ENCODE results near the gene ZNF398.

Gene ZNF398

DNA sequence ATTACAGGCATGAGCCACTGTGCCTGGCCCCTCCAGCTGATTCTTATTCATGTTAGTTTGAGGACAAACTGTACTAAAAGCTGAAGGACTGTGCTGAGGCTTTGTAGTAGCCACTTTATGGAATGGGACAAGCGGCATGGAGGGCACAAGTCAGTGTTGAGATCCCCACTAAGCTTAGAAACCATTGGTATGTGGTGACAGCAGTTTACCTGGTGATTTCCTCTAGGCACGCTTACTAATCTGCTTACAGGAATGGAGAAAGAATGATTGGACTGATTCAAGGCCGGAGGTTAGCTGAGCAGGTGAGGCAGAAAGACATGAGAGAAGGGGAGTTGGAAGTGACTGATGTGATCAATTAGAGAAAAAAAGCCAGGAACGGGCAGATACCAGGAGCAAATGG lies 3.7 kb downstream of the ZNF398 start:
- H3K4me3 ChIP-seq (ENCODE audit: low read depth, low read length) = no peak overlapping the region
- no peak for TF ChIP-seq CTCF (IDR thresholded peaks at IDR 0.05; ENCODE audit: control insufficient read depth, extremely low read depth, insufficient read depth)
- no peak for DNase-seq (ENCODE audit: low read depth)

DNA sequence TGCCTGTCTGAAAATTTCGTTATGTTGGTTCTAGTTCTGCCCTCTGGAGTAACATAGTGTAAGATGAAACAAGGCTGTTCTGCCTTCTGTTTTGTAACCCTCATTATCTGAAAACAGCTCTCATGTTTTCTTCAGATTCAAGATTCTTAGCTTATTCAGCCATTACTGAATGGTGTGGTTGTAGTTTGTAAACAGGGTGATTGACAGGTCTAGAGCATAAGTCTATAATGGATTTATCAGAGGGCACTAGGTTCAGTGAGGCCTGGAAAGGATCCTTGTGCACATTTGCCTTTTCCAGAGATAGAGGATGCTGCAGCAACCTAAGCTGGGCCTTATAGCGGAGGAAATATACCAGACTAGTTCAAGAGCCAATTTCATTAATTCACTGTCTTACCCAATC lies 6.1 kb downstream of the ZNF398 start:
- no peak for TF ChIP-seq CTCF (IDR thresholded peaks at IDR 0.05; ENCODE audit: control insufficient read depth, extremely low read depth, insufficient read depth)
- no peak overlapping the region for H3K4me3 ChIP-seq (ENCODE audit: low read depth, low read length)
- DNase-seq (ENCODE audit: low read depth) = no peak

DNA sequence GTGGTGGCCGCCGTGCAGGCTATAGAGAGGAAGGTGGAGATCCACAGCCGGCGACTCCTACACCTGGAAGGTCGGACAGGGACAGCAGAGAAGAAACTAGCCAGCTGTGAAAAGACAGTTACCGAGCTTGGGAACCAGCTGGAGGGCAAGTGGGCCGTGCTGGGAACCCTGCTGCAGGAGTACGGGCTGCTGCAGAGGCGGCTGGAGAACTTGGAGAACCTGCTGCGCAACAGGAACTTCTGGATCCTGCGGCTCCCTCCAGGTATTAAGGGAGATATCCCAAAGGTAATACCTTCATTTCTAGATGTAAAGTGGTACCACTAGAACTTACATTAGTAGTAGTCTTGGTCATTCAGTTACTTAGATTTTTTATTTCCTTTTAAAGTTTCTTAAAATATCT lies 6.8 kb downstream of the ZNF398 start:
- H3K4me3 ChIP-seq (ENCODE audit: low read depth, low read length) = no peak overlapping the region
- DNase-seq (ENCODE audit: low read depth) = no peak
- no peak for TF ChIP-seq CTCF (IDR thresholded peaks at IDR 0.05; ENCODE audit: control insufficient read depth, extremely low read depth, insufficient read depth)

- H3K4me3 ChIP-seq (ENCODE audit: low read depth, low read length) = no peak overlapping the region
- no peak for DNase-seq (ENCODE audit: low read depth)
- no peak for TF ChIP-seq CTCF (IDR thresholded peaks at IDR 0.05; ENCODE audit: control insufficient read depth, extremely low read depth, insufficient read depth)
Observed at GRCh38 chr7:149156898-149157297, 9.6 kb downstream of the ZNF398 start.

DNA sequence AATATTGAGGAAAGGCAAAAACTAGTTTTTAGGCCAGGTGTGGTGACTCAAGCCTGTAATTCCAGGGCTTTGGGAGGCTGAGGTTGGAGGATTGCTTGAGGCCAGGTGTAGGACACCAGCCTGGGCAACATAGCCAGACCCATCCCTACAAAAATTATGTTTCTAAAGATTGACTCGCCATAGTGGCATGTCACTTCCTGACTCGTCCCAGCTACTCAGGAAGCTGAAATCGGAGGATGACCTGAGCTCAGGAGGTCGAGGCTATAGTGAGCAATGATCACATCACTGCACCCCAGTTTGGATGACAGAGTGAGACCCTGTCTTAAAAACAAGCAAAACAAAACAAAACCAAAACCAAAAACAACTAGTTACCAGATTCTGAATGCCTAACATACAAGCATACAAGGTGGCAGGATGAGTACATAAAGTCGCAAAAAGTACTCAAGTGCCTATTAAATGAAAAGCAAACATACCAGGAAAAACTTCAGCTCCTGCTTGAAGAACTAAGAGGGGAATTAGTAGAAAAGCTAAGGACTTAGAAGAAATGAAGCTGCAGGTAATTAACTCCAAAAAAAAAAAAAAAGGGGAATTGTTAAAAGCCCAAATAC lies 14.1 kb downstream of the ZNF398 start:
- TF ChIP-seq CTCF (IDR thresholded peaks at IDR 0.05; ENCODE audit: control insufficient read depth, extremely low read depth, insufficient read depth) = no peak
- H3K4me3 ChIP-seq (ENCODE audit: low read depth, low read length) = no peak overlapping the region
- no peak for DNase-seq (ENCODE audit: low read depth)

- H3K4me3 ChIP-seq (ENCODE audit: low read depth, low read length) = no peak overlapping the region
- no peak for DNase-seq (ENCODE audit: low read depth)
- TF ChIP-seq CTCF (IDR thresholded peaks at IDR 0.05; ENCODE audit: control insufficient read depth, extremely low read depth, insufficient read depth) = no peak
Observed at GRCh38 chr7:149166142-149166541, 18.9 kb downstream of the ZNF398 start.

DNA sequence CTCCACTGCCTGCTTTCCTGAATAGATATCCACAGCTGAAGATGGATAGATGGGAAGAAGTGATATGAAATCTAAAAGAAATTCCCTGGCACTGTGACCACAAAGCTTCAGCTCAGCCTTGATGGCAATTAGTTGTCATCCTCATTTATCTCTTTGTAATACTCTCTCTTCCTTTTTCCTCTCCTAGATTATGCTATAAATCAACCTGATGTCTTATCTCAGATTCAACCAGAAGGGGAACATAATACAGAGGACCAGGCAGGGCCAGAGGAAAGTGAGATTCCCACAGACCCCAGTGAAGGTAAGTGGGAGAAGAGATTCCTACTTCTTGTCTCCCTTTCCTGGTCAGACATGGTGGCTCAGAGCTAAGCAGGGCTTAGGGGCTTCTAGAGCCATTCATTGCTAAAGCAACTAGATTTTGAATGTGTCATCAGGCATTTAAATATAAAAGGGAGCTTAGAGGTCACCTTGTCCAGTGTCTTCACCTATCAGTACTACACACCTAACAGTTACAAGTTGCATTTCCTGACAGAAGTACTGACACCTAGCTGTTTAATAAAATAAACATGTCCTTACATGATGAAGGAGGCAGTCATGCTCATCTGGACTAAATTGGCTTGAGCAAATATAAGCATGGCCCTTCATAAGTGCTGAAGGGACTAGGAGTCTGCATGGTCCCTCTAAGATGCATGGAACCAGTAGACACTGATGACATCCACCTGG lies 19.5 kb downstream of the ZNF398 start:
- H3K4me3 ChIP-seq (ENCODE audit: low read depth, low read length) = no peak overlapping the region
- DNase-seq (ENCODE audit: low read depth) = no peak
- no peak for TF ChIP-seq CTCF (IDR thresholded peaks at IDR 0.05; ENCODE audit: control insufficient read depth, extremely low read depth, insufficient read depth)
